HG03175 (cell line): ENCODE measurements around the gene TAGLN3.

Experiments used
- ATAC-seq: cut with Tn5 transposase; IDR thresholded peaks from one replicate; pipeline ENCODE4 v1.9.1; 2021; ENCODE audit warnings: mild to moderate bottlenecking, moderate library complexity; ENCODE audit not compliant: unreplicated experiment

Gene TAGLN3

GRCh38 chr3:111998636-111999483, at the start of gene TAGLN3:
Gene TAGLN3, plus strand, starts transcription at chr3:111998922. Its CDS starts 501 bp downstream, at chr3:111999423.
- ATAC-seq = no peak

- ATAC-seq = no peak
These were observed 49.0 kb upstream of the TAGLN3 start for GRCh38 chr3:111949712-111950111.

GRCh38 chr3:111951032-111951431, 47.7 kb upstream of the TAGLN3 start:
- ATAC-seq = no peak

GRCh38 chr3:111952086-111952485, 46.6 kb upstream of the TAGLN3 start:
- no peak for ATAC-seq

GRCh38 chr3:111952866-111953450, 45.8 kb upstream of the TAGLN3 start:
- no peak for ATAC-seq

GRCh38 chr3:111954228-111954990, 44.3 kb upstream of the TAGLN3 start:
- ATAC-seq = no peak

GRCh38 chr3:111955876-111956275, 42.8 kb upstream of the TAGLN3 start:
- no peak for ATAC-seq

- no peak for ATAC-seq
These were observed 42.3 kb upstream of the TAGLN3 start for GRCh38 chr3:111956449-111956848.

- no peak for ATAC-seq
These were observed 41.6 kb upstream of the TAGLN3 start for GRCh38 chr3:111956995-111957734.

GRCh38 chr3:111961461-111962164, 37.1 kb upstream of the TAGLN3 start:
- ATAC-seq = no peak

- no peak for ATAC-seq
These were observed 35.3 kb upstream of the TAGLN3 start for GRCh38 chr3:111963424-111963823.

- no peak for ATAC-seq
These were observed 33.2 kb upstream of the TAGLN3 start for GRCh38 chr3:111965484-111965883.

- ATAC-seq = no peak
These were observed 31.7 kb upstream of the TAGLN3 start for GRCh38 chr3:111967068-111967467.

GRCh38 chr3:111967651-111968274, 31.0 kb upstream of the TAGLN3 start:
- ATAC-seq = peak; percentile 96

- no peak for ATAC-seq
These were observed 30.2 kb upstream of the TAGLN3 start for GRCh38 chr3:111968319-111969054.

- no peak for ATAC-seq
These were observed 28.3 kb upstream of the TAGLN3 start for GRCh38 chr3:111970376-111970775.

- no peak for ATAC-seq
These were observed 27.1 kb upstream of the TAGLN3 start for GRCh38 chr3:111971533-111972130.

- ATAC-seq = no peak
These were observed 25.8 kb upstream of the TAGLN3 start for GRCh38 chr3:111972891-111973290.

GRCh38 chr3:111975131-111975530, 23.6 kb upstream of the TAGLN3 start:
- ATAC-seq = no peak
